Neural cell (in vitro differentiated cells): ENCODE measurements around the gene HAP1. TPM values are rescaled to one million over a fixed set of nuclear protein-coding genes. Genes with fewer than 3 reads are reported as not detected.

Source experiments
- H2AFZ ChIP-seq: fragments of 200-600, 300-800 bp; sonication (generic), shearing (Covaris generic); 2 replicates; pipeline ENCODE4 v1.6.0; 2014; ENCODE audit warnings: low read depth, mild to moderate bottlenecking, antibody characterized with exemption, low read length, moderate library complexity
- H3F3A ChIP-seq: fragments of 200-600 bp; shearing (Covaris generic); 2 replicates; pipeline ENCODE4 v1.6.1; 2016; ENCODE audit warnings: mild to moderate bottlenecking, moderate library complexity, mixed read lengths, antibody characterized with exemption, low read length; ENCODE audit not compliant: insufficient read depth, poor library complexity, severe bottlenecking
- H3K27ac ChIP-seq: fragments of 200-600, 300-800 bp; sonication (generic), shearing (Covaris generic); 2 replicates; pipeline ENCODE4 v1.5.1; 2014; ENCODE audit warnings: mild to moderate bottlenecking, low read length, moderate library complexity
- H3K27me3 ChIP-seq: fragments of 300-800, 200-600 bp; sonication (generic), shearing (Covaris generic); 2 replicates; pipeline ENCODE4 v1.6.0; 2014; ENCODE audit warnings: mild to moderate bottlenecking, low read depth, low read length, moderate library complexity; ENCODE audit not compliant: insufficient read depth
- H3K36me3 ChIP-seq: fragments of 300-800, 200-600 bp; sonication (generic), shearing (Covaris generic); 2 replicates; pipeline ENCODE4 v1.5.1; 2014; ENCODE audit warnings: mild to moderate bottlenecking, antibody characterized with exemption, low read length, moderate library complexity; ENCODE audit not compliant: insufficient read depth
- H3K4me2 ChIP-seq: fragments of 300-800, 200-600 bp; sonication (generic), shearing (Covaris generic); 2 replicates; pipeline ENCODE4 v1.6.0; 2014; ENCODE audit warnings: mild to moderate bottlenecking, low read length
- H3K4me3 ChIP-seq: fragments of 300-800, 200-600 bp; sonication (generic), shearing (Covaris generic); 2 replicates; pipeline ENCODE4 v1.5.1; 2014; ENCODE audit warnings: mild to moderate bottlenecking, low read length, moderate library complexity
- H3K79me2 ChIP-seq: fragments of 200-600 bp; shearing (Covaris generic); replicated peaks from 2 replicates; pipeline ENCODE4 v1.6.0; 2014; ENCODE audit warnings: mild to moderate bottlenecking, low read length, moderate library complexity; ENCODE audit not compliant: insufficient read depth
- H3K9ac ChIP-seq: fragments of 300-800, 200-600 bp; sonication (generic), shearing (Covaris generic); 2 replicates; pipeline ENCODE4 v1.6.1; 2016; ENCODE audit warnings: mild to moderate bottlenecking, low read length, mixed read lengths
- H3K9me2 ChIP-seq: fragments of 200-600 bp; shearing (Covaris generic); 2 replicates; pipeline ENCODE4 v1.6.1; 2016; ENCODE audit warnings: mild to moderate bottlenecking, low read length, mixed read lengths; ENCODE audit not compliant: insufficient read depth
- H3K9me3 ChIP-seq: fragments of 200-600, 300-800 bp; sonication (generic), shearing (Covaris generic); 2 replicates; pipeline ENCODE4 v1.6.1; 2016; ENCODE audit warnings: mild to moderate bottlenecking, mixed run types, low read length, moderate library complexity, mixed read lengths
- H4K20me1 ChIP-seq: fragments of 200-600 bp; shearing (Covaris generic); 2 replicates; pipeline ENCODE4 v1.6.1; 2016; ENCODE audit warnings: mild to moderate bottlenecking, mixed run types; ENCODE audit not compliant: insufficient read depth
- EP300 ChIP-seq: fragments of 450-650 bp; conservative IDR thresholded peaks from 2 replicates; pipeline ENCODE4 v1.6.1; 2014; ENCODE audit warnings: antibody characterized with exemption, mild to moderate bottlenecking, moderate library complexity; ENCODE audit not compliant: poor library complexity, severe bottlenecking
- EZH2 ChIP-seq: fragments of 200-600, 300-800 bp; shearing (Covaris generic), sonication (generic); IDR thresholded peaks from 2 replicates; pipeline ENCODE4 v1.6.1; 2014; ENCODE audit warnings: antibody characterized with exemption, low read length, borderline replicate concordance, mild to moderate bottlenecking; ENCODE audit not compliant: insufficient read depth, poor library complexity, severe bottlenecking
- MXI1 ChIP-seq: fragments of 450-650 bp; conservative IDR thresholded peaks from 2 replicates; pipeline ENCODE4 v1.6.1; 2014; ENCODE audit warnings: antibody characterized with exemption, mild to moderate bottlenecking; ENCODE audit not compliant: poor library complexity, severe bottlenecking
- POLR2AphosphoS5 ChIP-seq: IDR thresholded peaks from 2 replicates; pipeline ENCODE4 v1.6.1; 2012
- RAD21 ChIP-seq: fragments of 450-650 bp; conservative IDR thresholded peaks from 2 replicates; pipeline ENCODE4 v1.6.1; 2014; ENCODE audit warnings: antibody characterized with exemption, mild to moderate bottlenecking, moderate library complexity
- REST ChIP-seq: IDR thresholded peaks from 2 replicates; pipeline ENCODE4 v1.6.1; 2012; ENCODE audit warnings: borderline replicate concordance
- SMC3 ChIP-seq: fragments of 450-650 bp; conservative IDR thresholded peaks from 2 replicates; pipeline ENCODE4 v1.6.1; 2014; ENCODE audit warnings: antibody characterized with exemption, mild to moderate bottlenecking, moderate library complexity; ENCODE audit not compliant: poor library complexity
- TAF1 ChIP-seq: IDR thresholded peaks from 2 replicates; pipeline ENCODE4 v1.6.1; 2012; ENCODE audit warnings: low read depth
- polyA plus RNA-seq: library from polyadenylated mRNA; depleted of rRNA; stranded (reverse); fragments of >200 nt; gene quantifications from 2 replicates; pipeline ENCODE4 v1.2.3, GENCODE V29; 2014
- TF ChIP-seq, protein P1 (sequence below): fragments of 450-650 bp; IDR thresholded peaks from 2 replicates; pipeline ENCODE4 v1.5.1; 2014; ENCODE audit warnings: antibody characterized with exemption, mild to moderate bottlenecking, moderate library complexity; ENCODE audit not compliant: poor library complexity, severe bottlenecking

HAP1 gene
- polyA plus RNA-seq, 1 donor from 2014 or later: 0.79 TPM

- Histone ChIP-seq H3K4me2 (peak within 1 kb of the TSS; percentile 73), H3K4me3 (peak within 1 kb of the TSS; percentile 52), H3K36me3 (no peaks in the 10 kb centered on the region), H3K27ac (peak within 1 kb of the TSS; percentile 71), H3K9me3 (no peaks in the 10 kb centered on the region), H3K9ac (peak within 1 kb of the TSS; percentile 4), H4K20me1 (no peaks in the 10 kb centered on the region), H3F3A (no peaks in the 10 kb centered on the region), H3K27me3 (no peaks in the 10 kb centered on the region), H2AFZ (no peak within 1 kb of the TSS), H3K79me2 (no peaks in the 10 kb centered on the region), H3K9me2 (no peaks in the 10 kb centered on the region)
- TF ChIP-seq MXI1 (no peak), EP300 (no peak), REST (no peak), EZH2 (no peak), TAF1 (no peak), RAD21 (no peak), SMC3 (no peak), POLR2AphosphoS5 (no peak)
- TF ChIP-seq, protein P1, sequence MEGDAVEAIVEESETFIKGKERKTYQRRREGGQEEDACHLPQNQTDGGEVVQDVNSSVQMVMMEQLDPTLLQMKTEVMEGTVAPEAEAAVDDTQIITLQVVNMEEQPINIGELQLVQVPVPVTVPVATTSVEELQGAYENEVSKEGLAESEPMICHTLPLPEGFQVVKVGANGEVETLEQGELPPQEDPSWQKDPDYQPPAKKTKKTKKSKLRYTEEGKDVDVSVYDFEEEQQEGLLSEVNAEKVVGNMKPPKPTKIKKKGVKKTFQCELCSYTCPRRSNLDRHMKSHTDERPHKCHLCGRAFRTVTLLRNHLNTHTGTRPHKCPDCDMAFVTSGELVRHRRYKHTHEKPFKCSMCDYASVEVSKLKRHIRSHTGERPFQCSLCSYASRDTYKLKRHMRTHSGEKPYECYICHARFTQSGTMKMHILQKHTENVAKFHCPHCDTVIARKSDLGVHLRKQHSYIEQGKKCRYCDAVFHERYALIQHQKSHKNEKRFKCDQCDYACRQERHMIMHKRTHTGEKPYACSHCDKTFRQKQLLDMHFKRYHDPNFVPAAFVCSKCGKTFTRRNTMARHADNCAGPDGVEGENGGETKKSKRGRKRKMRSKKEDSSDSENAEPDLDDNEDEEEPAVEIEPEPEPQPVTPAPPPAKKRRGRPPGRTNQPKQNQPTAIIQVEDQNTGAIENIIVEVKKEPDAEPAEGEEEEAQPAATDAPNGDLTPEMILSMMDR: no peak
Measured at GRCh38 chr17:41711669-41712400, 22.6 kb downstream of the HAP1 start, which contains the start of gene GAST. Gene GAST, plus strand, starts transcription at chr17:41712331. Its CDS starts 3,106 bp downstream, at chr17:41715437.

- H3K9me2 ChIP-seq: no peaks in the 10 kb centered on the region
- H3K36me3 ChIP-seq: no peaks in the 10 kb centered on the region
- H3K27ac ChIP-seq: peak overlapping the region; percentile 71
- H3K9me3 ChIP-seq: no peaks in the 10 kb centered on the region
- peak overlapping the region; percentile 4 for H3K9ac ChIP-seq
- peak overlapping the region; percentile 52 for H3K4me3 ChIP-seq
- no peaks in the 10 kb centered on the region for H4K20me1 ChIP-seq
- H2AFZ ChIP-seq: no peak overlapping the region
- no peak for TF ChIP-seq RAD21
- peak; percentile 44 for TF ChIP-seq POLR2AphosphoS5
- peak; percentile 79 for TF ChIP-seq MXI1
- TF ChIP-seq EZH2: no peak
- peak; percentile 14 for TF ChIP-seq SMC3
- TF ChIP-seq REST: peak; percentile 74
- peak; percentile 79 for TF ChIP-seq EP300
- no peak for TF ChIP-seq TAF1
- TF ChIP-seq, protein P1: no peak
- no peaks in the 10 kb centered on the region for H3F3A ChIP-seq
- H3K27me3 ChIP-seq: no peaks in the 10 kb centered on the region
- H3K4me2 ChIP-seq: peak overlapping the region; percentile 73
- no peaks in the 10 kb centered on the region for H3K79me2 ChIP-seq
Measured at GRCh38 chr17:41710472-41711090, 23.9 kb downstream of the HAP1 start.
